ENCODE results near the gene CHGA.
A peak's percentile ranks its signal among the peaks of the same experiment; 100 is the strongest.

The CHGA gene

DNA sequence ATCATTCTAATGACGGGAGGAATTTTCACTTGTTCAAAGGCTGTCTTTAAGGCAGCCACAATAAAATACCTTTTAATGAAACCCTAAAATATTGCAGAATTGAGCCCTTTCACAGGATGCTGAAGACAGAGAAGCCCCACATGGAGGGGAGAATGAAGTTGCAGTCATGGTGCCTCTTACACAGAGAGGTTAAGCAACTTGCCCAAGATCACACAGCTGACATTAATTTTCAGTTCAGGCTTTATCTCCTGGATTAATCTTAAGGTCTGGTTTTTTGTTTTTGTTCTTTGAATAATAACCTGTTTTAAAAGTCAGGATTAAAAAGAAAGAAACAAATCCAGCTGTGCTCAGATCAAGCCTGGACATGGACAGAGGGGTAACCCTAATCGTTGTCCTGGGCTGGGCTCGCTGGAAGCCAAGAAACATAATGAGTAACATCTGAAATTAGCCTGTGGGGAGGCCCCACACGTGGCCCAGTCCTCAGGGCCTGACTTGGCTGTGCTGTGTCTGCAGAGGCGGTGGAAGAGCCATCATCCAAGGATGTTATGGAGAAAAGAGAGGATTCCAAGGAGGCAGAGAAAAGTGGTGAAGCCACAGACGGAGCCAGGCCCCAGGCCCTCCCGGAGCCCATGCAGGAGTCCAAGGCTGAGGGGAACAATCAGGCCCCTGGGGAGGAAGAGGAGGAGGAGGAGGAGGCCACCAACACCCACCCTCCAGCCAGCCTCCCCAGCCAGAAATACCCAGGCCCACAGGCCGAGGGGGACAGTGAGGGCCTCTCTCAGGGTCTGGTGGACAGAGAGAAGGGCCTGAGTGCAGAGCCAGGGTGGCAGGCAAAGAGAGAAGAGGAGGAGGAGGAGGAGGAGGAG, 8.0 kb downstream of the CHGA start:
- DNase-seq (ENCODE audit: low read depth in 2 of 2) = no peak

DNA sequence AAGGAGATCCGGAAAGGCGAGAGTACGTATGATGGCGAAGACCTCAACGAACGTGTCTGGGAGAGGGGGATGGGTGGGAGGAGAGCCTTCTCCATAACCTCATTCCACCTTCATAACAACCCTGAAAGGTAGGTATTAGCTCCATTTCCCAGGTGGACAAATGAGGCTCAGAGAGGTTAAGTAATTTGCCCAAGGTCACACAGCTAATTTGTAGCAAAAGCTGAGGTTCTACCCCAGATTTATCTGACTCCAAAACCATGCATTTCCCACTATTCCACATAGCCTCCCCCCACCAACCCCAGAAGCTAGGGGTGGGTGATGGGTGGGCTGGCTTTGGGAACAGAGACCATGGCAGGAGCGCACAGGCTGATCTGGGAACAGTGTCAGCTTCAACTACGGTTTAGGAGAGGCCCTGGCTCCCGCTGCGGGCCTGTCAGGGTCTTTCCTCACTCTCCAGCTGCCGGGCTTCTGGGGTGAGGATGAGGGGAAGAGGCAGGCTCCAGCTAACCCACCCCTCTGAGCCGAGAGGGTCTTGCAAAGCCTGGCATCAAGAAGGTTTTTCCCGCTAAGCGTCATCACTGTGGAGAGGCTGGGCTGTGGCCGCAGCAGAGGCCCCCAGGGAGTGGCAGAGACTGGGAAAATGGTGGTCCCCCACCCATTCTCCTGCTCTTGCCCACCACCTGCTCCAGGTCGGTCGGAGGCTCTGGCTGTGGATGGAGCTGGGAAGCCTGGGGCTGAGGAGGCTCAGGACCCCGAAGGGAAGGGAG, 8.9 kb downstream of the CHGA start:
- no peak for DNase-seq (ENCODE audit: low read depth in 2 of 2)

DNA sequence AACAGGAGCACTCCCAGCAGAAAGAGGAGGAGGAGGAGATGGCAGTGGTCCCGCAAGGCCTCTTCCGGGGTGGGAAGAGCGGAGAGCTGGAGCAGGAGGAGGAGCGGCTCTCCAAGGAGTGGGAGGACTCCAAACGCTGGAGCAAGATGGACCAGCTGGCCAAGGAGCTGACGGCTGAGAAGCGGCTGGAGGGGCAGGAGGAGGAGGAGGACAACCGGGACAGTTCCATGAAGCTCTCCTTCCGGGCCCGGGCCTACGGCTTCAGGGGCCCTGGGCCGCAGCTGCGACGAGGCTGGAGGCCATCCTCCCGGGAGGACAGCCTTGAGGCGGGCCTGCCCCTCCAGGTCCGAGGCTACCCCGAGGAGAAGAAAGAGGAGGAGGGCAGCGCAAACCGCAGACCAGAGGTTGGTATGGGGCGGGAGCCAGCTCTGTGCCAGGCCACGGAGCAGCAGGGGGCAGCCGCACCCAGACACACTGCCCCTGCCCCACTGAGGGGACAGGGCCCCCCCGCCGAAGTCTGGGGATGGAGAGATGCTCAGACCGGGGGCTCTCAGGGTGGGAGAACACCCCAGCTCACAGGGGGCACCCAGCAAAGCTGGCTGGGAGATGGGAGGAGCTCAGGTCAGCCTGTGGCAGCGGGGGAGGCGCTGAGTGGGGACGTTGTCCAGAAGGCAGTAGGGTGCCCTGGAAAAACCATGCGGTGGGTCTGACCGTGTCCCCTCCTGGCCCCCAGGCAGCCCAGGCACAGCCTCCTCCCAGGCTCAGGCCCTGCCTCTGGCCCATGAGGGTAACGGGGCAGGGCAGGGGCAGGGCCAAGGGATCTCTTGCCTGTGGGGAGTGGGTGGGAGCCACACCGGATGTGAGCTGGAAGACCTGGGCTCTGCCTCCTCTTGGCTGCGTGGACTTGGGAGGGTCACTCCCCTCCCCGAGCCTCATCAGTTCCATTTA, 9.8 kb downstream of the CHGA start:
- DNase-seq (ENCODE audit: low read depth in 2 of 2) = no peak

DNA sequence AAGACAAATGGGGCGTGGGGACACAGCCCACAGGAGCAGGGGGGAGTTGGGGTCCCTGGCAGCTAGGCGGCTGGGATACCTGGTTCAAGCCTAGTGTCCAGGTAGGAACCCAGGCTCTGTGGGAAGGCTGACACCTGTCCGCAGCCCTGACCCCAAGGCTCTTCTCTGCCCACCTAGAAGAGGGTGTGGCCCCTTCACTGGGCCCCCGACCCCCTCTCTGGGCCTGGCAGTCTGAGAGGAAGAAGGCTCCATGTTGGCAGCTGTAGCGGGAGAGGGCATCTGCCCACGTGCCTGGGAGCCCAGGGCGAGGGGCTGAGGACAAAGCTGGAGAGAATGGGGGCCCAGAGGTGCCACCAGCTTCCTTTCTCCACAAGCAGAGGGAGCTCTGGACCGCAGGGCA, 10.5 kb downstream of the CHGA start:
- DNase-seq (ENCODE audit: low read depth in 2 of 2) = no peak

DNA sequence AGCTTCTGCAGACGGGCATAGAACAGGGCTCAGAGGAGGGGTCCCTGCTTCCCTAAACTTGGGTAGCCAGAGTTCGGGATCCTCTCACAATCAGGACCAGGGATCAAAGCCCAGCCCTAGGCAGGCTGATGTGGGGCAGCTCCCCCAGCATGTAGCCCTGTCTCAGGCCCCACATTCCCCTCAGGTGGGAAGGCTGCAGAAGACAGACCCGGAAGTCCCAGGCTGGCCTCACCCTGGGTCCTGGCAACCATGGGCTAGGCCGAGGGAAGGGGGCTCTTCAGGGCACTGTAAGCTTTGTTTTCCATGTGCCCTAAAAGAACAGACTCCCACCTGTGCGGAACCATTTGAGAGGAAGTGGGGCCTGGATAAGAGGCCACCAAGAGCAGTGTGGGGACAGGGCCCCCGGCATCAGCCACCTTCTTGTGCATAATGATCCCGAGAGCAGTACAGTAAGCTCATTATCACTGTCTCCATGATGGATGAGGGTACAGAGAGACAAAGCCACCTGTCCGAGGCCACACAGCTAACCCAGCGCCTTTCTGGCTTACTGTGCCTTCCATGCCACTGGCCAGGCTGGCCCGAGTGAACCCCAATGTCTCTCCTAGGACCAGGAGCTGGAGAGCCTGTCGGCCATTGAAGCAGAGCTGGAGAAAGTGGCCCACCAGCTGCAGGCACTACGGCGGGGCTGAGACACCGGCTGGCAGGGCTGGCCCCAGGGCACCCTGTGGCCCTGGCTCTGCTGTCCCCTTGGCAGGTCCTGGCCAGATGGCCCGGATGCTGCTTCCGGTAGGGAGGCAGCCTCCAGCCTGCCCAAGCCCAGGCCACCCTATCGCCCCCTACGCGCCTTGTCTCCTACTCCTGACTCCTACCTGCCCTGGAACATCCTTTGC, 11.5 kb downstream of the CHGA start:
- no peak for DNase-seq (ENCODE audit: low read depth in 2 of 2)

DNA sequence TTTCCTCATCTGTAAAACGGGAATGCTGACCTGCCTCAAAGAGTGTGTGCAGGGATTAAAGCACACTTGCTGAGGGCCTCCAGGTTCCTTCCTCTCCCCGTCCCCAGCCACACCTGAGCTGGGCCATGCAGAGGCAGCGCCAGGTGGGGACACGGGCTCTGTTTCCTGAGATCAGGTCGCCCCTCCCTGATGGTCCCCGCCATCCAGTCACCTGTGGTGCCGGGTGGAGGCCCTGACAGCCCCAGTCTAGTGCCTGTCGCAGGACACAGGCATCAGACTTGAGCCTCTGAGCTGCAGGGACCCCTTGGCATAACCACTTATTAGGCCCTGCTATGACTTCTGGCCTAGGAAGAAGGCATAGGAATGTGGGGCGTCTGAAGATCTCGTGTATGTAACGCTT, 12.5 kb downstream of the CHGA start:
- DNase-seq (ENCODE audit: low read depth in 2 of 2) = no peak

DNA sequence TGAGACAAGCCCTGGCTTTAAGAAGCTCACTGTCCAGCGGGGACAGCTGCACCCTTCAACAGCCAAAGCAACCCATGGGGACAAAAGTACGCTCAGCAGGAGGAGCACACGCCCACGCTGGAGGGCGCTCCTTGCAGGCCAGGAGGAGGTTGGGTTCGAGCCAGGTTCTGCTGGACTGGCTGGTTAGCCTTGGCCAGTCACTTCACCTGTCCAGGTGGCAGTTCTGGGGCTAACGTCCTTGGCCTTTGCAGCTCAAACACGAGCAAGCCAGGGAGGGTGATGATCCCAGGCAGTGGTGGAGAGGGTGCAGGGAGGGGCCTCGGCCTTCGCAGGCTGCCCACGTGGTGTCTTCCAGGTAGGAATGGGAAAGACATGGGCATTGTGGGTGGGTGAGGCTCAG, 13.1 kb downstream of the CHGA start:
- no peak for DNase-seq (ENCODE audit: low read depth in 2 of 2)

DNA sequence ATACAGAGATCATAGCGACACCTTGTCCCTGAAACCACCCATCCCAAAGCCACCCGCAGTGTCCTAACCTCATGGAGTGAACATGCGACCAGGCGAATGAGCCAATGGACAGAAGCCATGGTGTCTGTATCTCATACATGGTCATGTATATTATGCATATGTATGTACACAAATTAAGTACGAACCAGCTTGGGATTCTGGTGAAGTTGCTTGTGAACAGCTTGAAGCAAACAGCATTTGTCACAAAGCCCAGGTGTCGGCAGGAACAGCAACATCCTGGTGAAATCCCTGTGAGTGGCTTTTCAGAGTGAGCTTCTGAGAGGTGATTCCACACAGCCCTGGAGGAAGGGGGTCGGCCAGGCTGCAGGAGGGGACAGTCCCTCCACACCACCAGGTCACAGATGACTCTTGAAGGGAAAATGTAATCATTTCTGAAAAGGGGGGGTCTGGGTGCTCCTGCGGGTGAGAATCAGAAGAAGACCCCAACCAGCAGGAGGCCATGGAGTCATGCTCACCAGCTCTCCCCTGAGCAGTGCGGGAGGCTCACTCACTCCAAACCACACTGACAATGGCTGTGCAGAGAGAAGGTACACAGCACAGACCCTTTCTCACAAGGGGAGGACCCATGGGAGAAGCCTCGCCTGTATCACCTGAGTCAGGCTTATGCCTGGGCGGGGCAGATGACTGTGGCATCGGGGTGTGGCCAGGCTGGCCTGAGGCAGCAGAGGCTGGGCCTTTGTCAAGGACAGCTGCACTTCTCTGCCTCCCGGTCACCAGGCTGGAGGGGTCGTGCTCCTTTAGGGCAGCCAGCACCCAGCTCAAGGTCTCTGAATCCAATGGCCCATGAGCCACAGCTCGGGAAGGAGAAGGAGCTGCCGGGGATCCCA, 14.3 kb downstream of the CHGA start:
- peak in 1 of 2 donors; percentile 0 for DNase-seq (ENCODE audit: low read depth in 2 of 2)

DNA sequence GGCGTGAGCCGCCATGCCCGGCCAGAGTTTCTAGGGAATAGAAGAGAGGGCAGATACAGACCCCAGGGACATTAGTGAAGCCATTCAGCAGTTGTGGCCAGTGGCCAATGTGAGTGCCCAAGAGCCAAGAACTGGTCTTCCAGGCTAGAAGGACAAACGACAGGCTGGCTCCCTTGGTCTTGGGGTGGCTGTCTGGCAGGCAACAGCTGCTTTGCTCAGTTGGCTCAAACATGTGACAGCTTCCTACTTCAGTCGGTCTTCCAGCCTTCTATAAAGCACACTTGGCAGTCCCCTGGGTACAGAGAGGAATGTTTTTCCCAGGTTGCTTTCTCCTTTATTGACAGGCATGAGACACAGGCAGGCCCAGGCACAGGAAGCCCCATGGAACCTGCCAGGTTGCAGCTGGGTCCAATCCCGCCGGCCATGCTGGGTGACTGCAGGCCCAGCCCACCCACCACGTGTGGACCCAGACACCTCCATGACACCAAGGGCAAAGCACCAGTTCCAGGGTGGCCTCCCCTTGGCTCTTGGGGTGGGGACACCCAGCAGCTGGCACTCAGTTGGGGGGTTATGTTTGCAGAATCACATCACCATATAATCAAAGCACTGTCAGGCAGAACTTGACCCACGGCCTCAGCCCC, 15.4 kb downstream of the CHGA start:
- no peak for DNase-seq (ENCODE audit: low read depth in 2 of 2)

DNA sequence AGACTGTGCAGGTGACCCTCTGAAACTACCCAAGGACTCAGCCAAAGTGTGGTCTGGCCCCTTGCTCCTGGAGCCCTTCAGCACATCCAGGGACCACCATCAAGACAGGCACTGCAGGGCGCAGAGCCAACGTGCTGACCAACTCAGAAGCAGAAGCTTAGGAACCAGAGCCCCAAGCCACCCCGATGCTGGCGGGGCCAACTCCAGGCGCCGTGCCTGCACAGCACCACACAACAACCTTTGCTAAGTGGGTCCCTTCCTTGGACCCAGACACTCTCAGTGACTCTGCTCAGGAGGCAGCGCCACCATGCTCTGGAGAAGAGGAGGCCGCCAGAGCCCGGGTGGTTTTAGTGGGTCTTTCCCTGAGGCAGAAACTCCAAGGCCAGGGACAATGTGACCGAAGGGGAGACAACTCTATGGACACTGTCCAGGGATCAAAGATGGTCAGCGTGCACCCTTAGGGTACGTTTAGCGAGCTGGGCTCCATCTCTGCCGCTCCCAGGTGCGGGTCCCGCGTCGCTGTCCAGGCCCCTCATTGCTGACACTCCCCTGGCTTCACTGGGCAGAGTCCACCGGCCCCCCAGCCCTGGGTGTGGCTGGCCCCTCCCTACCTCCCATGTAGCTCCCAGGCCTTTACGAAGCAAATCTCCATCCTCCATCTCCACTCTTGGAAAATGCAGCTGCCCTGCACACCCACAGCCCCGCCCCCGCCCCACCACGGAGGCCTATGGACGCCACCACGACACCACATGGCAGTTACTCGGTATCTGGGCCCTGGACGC, 16.1 kb downstream of the CHGA start:
- no peak for DNase-seq (ENCODE audit: low read depth in 2 of 2)

DNA sequence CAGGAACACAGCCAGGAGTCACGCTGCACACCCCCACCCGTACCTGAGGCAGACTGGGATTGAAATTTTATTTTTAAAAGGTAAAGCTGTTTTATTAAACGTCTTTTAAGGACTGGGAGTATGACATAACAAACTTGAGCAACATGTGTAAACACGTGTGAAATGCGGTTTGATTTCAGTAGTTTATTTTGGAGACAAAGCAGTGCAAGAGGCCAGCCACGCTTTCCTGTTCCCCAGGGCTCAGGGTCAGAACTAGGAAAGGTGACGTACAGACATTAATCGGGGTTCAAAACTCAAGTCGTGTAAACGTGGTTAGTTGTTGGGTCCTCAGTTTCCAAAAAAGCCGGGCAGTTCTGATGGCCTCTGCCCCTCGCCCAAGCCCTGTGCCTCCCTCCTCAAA, 16.7 kb downstream of the CHGA start:
- no peak for DNase-seq (ENCODE audit: low read depth in 2 of 2)

DNA sequence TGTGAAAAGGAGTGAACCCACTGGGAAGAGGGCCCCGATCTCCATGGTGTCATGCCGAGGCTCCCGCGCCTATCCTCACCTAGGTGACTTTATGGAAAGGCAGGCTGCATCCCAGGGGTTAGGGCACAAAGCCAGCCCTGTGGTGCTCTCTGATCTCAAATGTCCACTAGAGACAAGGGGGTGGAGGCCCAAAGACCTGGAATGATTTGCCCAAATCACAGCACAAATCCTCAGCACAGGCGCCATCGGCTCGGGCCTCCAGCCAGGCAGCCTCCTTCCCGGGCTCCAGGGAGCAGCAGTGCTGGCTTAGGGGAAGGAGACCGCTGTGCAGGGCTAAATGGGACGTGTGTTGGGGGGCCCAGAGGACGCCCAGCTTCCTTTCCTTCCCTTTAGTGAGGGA, 17.6 kb downstream of the CHGA start:
- DNase-seq (ENCODE audit: low read depth in 2 of 2) = no peak

DNA sequence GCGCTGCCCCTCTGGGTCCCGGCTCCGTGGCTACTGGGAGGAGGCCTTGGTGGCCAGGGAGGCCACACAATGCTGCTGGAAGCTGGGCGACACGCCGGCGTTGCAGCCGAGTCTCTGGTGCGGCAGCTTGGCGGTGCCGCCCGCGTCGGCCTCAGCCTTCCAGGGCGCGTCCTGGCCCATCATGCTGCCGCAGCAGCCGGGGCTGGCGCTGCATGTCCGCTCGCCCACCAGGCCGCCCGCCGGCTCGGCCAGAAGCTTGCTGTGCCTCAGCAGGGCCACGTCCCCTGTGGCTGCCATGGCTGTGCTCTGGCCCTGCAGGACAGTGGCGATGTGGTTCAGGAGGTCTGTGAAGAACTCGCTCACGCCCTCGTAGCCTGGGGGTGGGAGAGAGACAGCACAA, 18.6 kb downstream of the CHGA start:
- DNase-seq (ENCODE audit: low read depth in 2 of 2) = no peak

DNA sequence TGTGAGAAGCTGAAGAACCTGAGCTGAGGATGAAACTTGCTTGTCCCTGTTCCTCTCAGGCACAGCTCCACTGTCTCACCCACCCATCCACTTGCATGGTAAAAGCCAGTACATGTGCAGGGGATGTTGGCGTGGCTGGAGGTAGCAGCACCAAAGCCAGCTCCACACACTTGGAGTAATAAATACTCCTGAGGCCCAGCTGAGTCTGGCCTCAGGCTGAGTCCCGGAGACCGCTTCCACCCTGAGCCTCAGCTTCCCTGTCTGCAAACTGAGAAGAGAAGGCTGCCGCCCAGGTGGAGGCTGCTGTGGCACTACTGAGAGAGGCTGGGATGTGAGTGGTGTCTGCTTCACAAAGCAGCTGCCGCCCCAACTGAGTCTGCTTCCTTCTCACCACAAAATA, 19.2 kb downstream of the CHGA start:
- DNase-seq (ENCODE audit: low read depth in 2 of 2) = no peak

DNA sequence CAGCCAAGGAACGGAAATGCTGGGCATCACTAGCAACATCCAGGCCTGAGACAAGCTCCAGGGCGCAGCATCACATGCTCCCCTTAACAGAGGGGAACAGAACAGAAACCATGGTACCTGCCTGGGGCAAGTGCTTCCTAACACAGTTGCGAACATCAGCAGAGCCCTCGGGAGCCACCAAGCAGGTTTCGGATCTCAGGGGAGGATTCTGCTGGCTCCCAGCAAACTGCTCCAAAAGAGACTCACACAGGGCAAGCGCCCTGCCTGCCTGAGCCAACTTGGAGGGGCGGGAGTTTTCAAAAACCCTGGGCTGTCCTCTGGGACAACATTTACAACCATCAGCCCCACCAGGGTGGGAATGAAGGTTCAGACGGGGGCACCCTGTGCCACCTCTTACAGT, 19.6 kb downstream of the CHGA start:
- no peak for DNase-seq (ENCODE audit: low read depth in 2 of 2)

DNA sequence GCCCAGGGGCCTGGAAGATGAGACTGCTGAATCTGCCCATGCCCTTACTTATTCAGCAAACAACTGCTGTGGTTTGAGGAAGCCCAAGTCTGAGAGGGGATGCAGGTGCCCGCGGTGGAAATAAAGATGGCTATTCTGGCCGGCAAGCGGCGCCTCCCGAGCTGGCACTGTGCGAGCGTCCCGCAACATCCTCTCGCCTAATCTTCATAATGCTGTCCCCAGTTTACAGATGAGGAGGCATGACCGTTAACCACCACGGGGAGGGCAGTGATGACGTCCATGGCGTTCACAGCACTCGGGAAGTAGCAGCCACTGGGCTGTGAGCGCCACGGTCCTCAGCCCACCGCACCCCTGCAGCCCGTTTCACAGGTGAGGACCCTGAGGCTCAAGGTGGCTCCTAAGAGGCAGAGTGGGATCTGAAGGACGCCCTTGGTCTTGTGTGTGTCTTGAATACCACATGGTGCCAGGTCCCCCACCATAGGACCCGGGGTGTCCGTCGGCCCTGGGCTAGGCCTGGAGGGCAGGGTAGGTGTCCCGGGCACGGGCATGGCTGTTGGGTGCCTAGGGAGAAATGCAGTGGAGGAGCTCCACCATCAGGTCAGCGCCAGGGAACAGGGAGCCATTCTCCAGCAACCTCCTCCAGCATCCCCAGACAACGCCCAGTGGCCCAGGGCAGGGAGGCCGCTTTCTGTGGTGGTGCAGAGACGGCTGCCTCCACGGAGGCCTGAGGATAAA, 20.2 kb downstream of the CHGA start:
- no peak for DNase-seq (ENCODE audit: low read depth in 2 of 2)

DNA sequence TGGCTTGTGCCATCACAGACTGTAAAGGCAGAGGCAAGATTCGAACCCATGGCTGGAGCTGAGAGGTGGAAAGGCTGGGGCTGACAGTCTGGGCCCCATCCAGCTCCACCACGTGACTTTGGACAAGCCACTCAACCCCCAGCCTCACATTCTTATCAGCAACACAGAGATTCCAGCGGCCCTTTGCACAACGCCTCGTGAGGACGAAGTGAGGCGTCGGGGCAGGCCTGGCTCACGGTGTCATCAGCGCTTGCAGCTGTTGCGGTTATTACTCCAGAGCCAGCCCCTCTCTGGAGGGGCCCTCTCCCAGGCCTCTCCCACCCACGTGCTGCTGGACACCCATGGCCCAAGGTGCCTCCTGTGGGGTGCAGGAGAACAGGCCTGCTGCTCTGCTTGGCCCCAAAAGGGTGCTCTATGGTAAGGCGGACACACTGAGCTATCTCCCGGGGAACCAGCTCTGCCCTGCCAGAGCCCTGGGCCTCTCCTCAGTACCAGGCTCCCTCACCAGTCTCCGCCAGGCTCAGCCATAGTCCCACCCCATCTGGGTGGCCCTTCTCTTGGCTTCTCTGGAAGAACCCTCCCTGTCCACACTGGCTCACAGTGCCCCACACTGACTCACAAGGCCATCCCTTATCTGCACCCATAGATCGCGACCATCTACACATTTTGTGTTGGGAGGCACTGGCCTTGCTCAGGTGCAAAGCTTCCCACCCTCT, 21.1 kb downstream of the CHGA start:
- no peak for DNase-seq (ENCODE audit: low read depth in 2 of 2)
